Measurements from ENCODE around the gene P2RY8. TPM values are rescaled to one million over a fixed set of nuclear protein-coding genes. Genes with fewer than 3 reads are reported as not detected.
"Not testable (repeated sequence)": the region's sequence is repeated elsewhere in the genome, so short reads cannot be mapped to it uniquely, and the experiment has no call there.

Gene P2RY8
- polyA plus RNA-seq, 3 donors: 1.1 to 1.8 (median 1.2) TPM

- WGBS, 3 donors: 32 to 89% (median 75%) methylated on average over 3 of the region's 3 CpGs
- no peak overlapping the region for H3K27ac ChIP-seq (ENCODE audit: low read depth, low read length)
Measured at GRCh38 chrX:1477229-1477628, 59.8 kb downstream of the P2RY8 start.

- WGBS, 3 donors: 83 to 95% (median 92%) methylated on average over 5 of the region's 5 CpGs
- H3K27ac ChIP-seq (ENCODE audit: low read depth, low read length): no peak overlapping the region
Measured at GRCh38 chrX:1476682-1477081, 60.3 kb downstream of the P2RY8 start.

GRCh38 chrX:1475881-1476280 is 61.1 kb downstream of the P2RY8 start:
- H3K27ac ChIP-seq (ENCODE audit: low read depth, low read length): no peak overlapping the region
- WGBS, 3 donors: 75 to 100% (median 93%) methylated on average over 1 of the region's 1 CpG

- H3K27ac ChIP-seq (ENCODE audit: low read depth, low read length): no peak overlapping the region
- WGBS, 3 donors: 76 to 92% (median 85%) methylated on average over 4 of the region's 4 CpGs
Measured at GRCh38 chrX:1475481-1475880, 61.5 kb downstream of the P2RY8 start.

- 36 to 77% (median 74%) methylated on average over 2 of the region's 2 CpGs for WGBS, 3 donors
Measured at GRCh38 chrX:1474593-1474992, 62.4 kb downstream of the P2RY8 start.

GRCh38 chrX:1472975-1473374 is 64.0 kb downstream of the P2RY8 start:
- no peak overlapping the region for H3K27ac ChIP-seq (ENCODE audit: low read depth, low read length)
- 83 to 94% (median 93%) methylated on average over 2 of the region's 2 CpGs for WGBS, 3 donors

More at GRCh38 chrX:1474593-1474992, 62.4 kb downstream of the P2RY8 start:
- not testable (repeated sequence) for H3K27ac ChIP-seq (ENCODE audit: low read depth, low read length)

- no peak overlapping the region for H3K27ac ChIP-seq (ENCODE audit: low read depth, low read length)
- 41 to 73% (median 46%) methylated on average over 19 to 20 of the region's 20 CpGs for WGBS, 3 donors
Measured at GRCh38 chrX:1468250-1468772, 68.7 kb downstream of the P2RY8 start.

- WGBS, 3 donors: 30 to 45% (median 39%) methylated on average over 20 of the region's 20 CpGs
- no peak overlapping the region for H3K27ac ChIP-seq (ENCODE audit: low read depth, low read length)
Measured at GRCh38 chrX:1466971-1467561, 69.9 kb downstream of the P2RY8 start.

- 57 to 68% (median 59%) methylated on average over 34 to 36 of the region's 36 CpGs for WGBS, 3 donors
- H3K27ac ChIP-seq (ENCODE audit: low read depth, low read length): no peak overlapping the region
Measured at GRCh38 chrX:1466232-1466661, 70.7 kb downstream of the P2RY8 start.

GRCh38 chrX:1465286-1466231 is 71.4 kb downstream of the P2RY8 start:
- H3K27ac ChIP-seq (ENCODE audit: low read depth, low read length): no peak overlapping the region
- WGBS, 3 donors: 49 to 71% (median 57%) methylated on average over 74 to 75 of the region's 75 CpGs

GRCh38 chrX:1464971-1465285 is 72.1 kb downstream of the P2RY8 start:
- H3K27ac ChIP-seq (ENCODE audit: low read depth, low read length): no peak overlapping the region
- 65 to 74% (median 68%) methylated on average over 12 of the region's 12 CpGs for WGBS, 3 donors

GRCh38 chrX:1464041-1464970 is 72.7 kb downstream of the P2RY8 start:
- H3K27ac ChIP-seq (ENCODE audit: low read depth, low read length): no peak overlapping the region
- WGBS, 3 donors: 59 to 75% (median 73%) methylated on average over 24 of the region's 24 CpGs

- H3K27ac ChIP-seq (ENCODE audit: low read depth, low read length): no peak overlapping the region
- WGBS, 3 donors: 75 to 77% (median 76%) methylated on average over 5 of the region's 5 CpGs
Measured at GRCh38 chrX:1463581-1463980, 73.4 kb downstream of the P2RY8 start.

- H3K27ac ChIP-seq (ENCODE audit: low read depth, low read length): no peak overlapping the region
- WGBS, 3 donors: 36 to 65% (median 44%) methylated on average over 19 of the region's 19 CpGs
Measured at GRCh38 chrX:1462596-1463251, 74.3 kb downstream of the P2RY8 start.

- no peak overlapping the region for H3K27ac ChIP-seq (ENCODE audit: low read depth, low read length)
Measured at GRCh38 chrX:1462110-1462509, 74.9 kb downstream of the P2RY8 start.

- whole genome bisulfite sequencing, 3 donors: 68 to 74% (median 70%) methylated on average over 3 of the region's 3 CpGs
- no peak overlapping the region for H3K27ac ChIP-seq (ENCODE audit: low read depth, low read length)
Measured at GRCh38 chrX:1455948-1456280, 81.1 kb downstream of the P2RY8 start.

GRCh38 chrX:1453951-1454785 is 82.8 kb downstream of the P2RY8 start:
- 4 to 5% (median 5%) methylated on average over 34 to 44 of the region's 45 CpGs for WGBS, 3 donors

More at GRCh38 chrX:1453951-1454785, 82.8 kb downstream of the P2RY8 start:
- no peak overlapping the region for H3K27ac ChIP-seq (ENCODE audit: low read depth, low read length)
